Ishikawa (cell line): ENCODE data around the gene NAV2.

Experiments
- CEBPB ChIP-seq: IDR thresholded peaks from 2 replicates; pipeline ENCODE4 v1.6.1; 2012
- CREB1 ChIP-seq: IDR thresholded peaks from 2 replicates; pipeline ENCODE4 v1.6.1; 2012; ENCODE audit warnings: low read depth
- EGR1 ChIP-seq: IDR thresholded peaks from 2 replicates; pipeline ENCODE4 v1.6.1; 2012
- EP300 ChIP-seq: IDR thresholded peaks from 2 replicates; pipeline ENCODE4 v1.6.1; 2012; ENCODE audit warnings: borderline replicate concordance
- FOXM1 ChIP-seq: IDR thresholded peaks from 2 replicates; pipeline ENCODE4 v1.6.1; 2012; ENCODE audit warnings: low read depth, borderline replicate concordance
- MAX ChIP-seq: IDR thresholded peaks from 2 replicates; pipeline ENCODE4 v1.6.1; 2012
- NFIC ChIP-seq: IDR thresholded peaks from 2 replicates; pipeline ENCODE4 v1.6.1; 2012
- RAD21 ChIP-seq: IDR thresholded peaks from 2 replicates; pipeline ENCODE4 v1.6.1; 2012; ENCODE audit warnings: low read depth
- REST ChIP-seq: IDR thresholded peaks from 2 replicates; pipeline ENCODE4 v1.6.1; 2012; ENCODE audit warnings: low read depth, mild to moderate bottlenecking
- TAF1 ChIP-seq: IDR thresholded peaks from 2 replicates; pipeline ENCODE4 v1.6.1; 2012; ENCODE audit warnings: low read depth, mild to moderate bottlenecking
- TCF12 ChIP-seq: IDR thresholded peaks from 2 replicates; pipeline ENCODE4 v1.6.1; 2012; ENCODE audit warnings: low read depth
- TEAD4 ChIP-seq: IDR thresholded peaks from 2 replicates; pipeline ENCODE4 v1.6.1; 2012
- USF1 ChIP-seq: IDR thresholded peaks from 2 replicates; pipeline ENCODE4 v1.6.1; 2012
- YY1 ChIP-seq: IDR thresholded peaks from 2 replicates; pipeline ENCODE4 v1.6.1; 2012; ENCODE audit warnings: low read depth
- ZBTB7A ChIP-seq: IDR thresholded peaks from 2 replicates; pipeline ENCODE4 v1.6.1; 2012; ENCODE audit warnings: low read depth

NAV2 gene

GRCh38 chr11:19929655-19930054 lies 217.0 kb downstream of the NAV2 start:
- no peak for TF ChIP-seq EP300
- no peak for TF ChIP-seq TAF1
- no peak for TF ChIP-seq EGR1
- no peak for TF ChIP-seq RAD21

GRCh38 chr11:19931141-19931770 lies 218.6 kb downstream of the NAV2 start:
- TF ChIP-seq REST, result no peak
- TF ChIP-seq CREB1, result no peak
- no peak for TF ChIP-seq EGR1
- no peak for TF ChIP-seq RAD21
- no peak for TF ChIP-seq NFIC
- no peak for TF ChIP-seq TAF1
- TF ChIP-seq MAX, result no peak
- no peak for TF ChIP-seq ZBTB7A
- TF ChIP-seq TEAD4, result no peak
- TF ChIP-seq EP300, result no peak

- TF ChIP-seq YY1 (no peak), CREB1 (no peak), TEAD4 (no peak), REST (no peak), TCF12 (no peak), ZBTB7A (no peak), EGR1 (no peak), NFIC (no peak), RAD21 (no peak), FOXM1 (no peak), TAF1 (no peak), USF1 (no peak), MAX (no peak), EP300 (no peak), CEBPB (no peak)
These were observed 219.2 kb downstream of the NAV2 start for GRCh38 chr11:19931771-19932369.

GRCh38 chr11:19933132-19933735 lies 220.6 kb downstream of the NAV2 start:
- TF ChIP-seq CREB1, result no peak

GRCh38 chr11:19933801-19934488 lies 221.3 kb downstream of the NAV2 start:
- TF ChIP-seq TAF1, result no peak
- TF ChIP-seq EP300, result no peak
- TF ChIP-seq TCF12, result no peak
- TF ChIP-seq RAD21, result no peak
- TF ChIP-seq NFIC, result no peak
- TF ChIP-seq MAX, result no peak
- TF ChIP-seq EGR1, result no peak
- TF ChIP-seq CEBPB, result no peak
- TF ChIP-seq ZBTB7A, result no peak
- TF ChIP-seq FOXM1, result no peak
- TF ChIP-seq CREB1, result no peak
- no peak for TF ChIP-seq REST
- no peak for TF ChIP-seq YY1
- TF ChIP-seq USF1, result no peak
